Esophagus squamous epithelium (tissue), 4 donors: Measurements from ENCODE around the gene DNAH2.

Experiments used
- CTCF ChIP-seq, 6 experiments: fragments of 450-650 bp in 4 of 6; fragments of 200-600 bp in 2 of 6; sonication (generic) in 2 of 6; IDR thresholded peaks; one replicate each; pipeline ENCODE4 v1.5.1; 2016 to 2019; ENCODE audit warnings: antibody characterized with exemption in 6 of 6, mild to moderate bottlenecking in 4 of 6, moderate library complexity in 4 of 6
- POLR2A ChIP-seq, 4 donors: fragments of 450-650 bp; IDR thresholded peaks; one replicate each; pipeline ENCODE4 v1.6.1; 2017; ENCODE audit warnings: antibody characterized with exemption in 4 of 4, mild to moderate bottlenecking in 4 of 4, moderate library complexity in 3 of 4

- no peak for TF ChIP-seq CTCF (IDR thresholded peaks at IDR 0.05)
- TF ChIP-seq POLR2A (IDR thresholded peaks at IDR 0.05): no peak
Measured at GRCh38 chr17:7839190-7839875, 121.8 kb downstream of the DNAH2 start.
